Esophagus muscularis mucosa (tissue), 4 donors: Measurements from ENCODE around the gene CSPG4. TPM values are rescaled to one million over a fixed set of nuclear protein-coding genes. Genes with fewer than 3 reads are reported as not detected.
"Not testable (repeated sequence)": the region's sequence is repeated elsewhere in the genome, so short reads cannot be mapped to it uniquely, and the experiment has no call there.

ENCODE experiments used
- DNase-seq: peaks from one replicate; pipeline ENCODE4 v3.0.0-alpha.2; 2017; ENCODE audit errors: extremely low spot score
- H3K27ac ChIP-seq, 4 donors: fragments of 200-600 bp; sonication (generic); replicated peaks in 1 of 4; 1 replicate in 3 of 4; 2 replicates in 1 of 4; pipeline ENCODE4 v1.5.1; 2016 to 2019; ENCODE audit warnings: mild to moderate bottlenecking in 1 of 4
- H3K27me3 ChIP-seq, 4 donors: fragments of 200-600 bp; sonication (generic); one replicate each; pipeline versions ENCODE4 v1.5.1 to v1.6.0; 2016 to 2019
- H3K36me3 ChIP-seq, 4 donors: fragments of 200-600 bp; sonication (generic); one replicate each; pipeline ENCODE4 v1.5.1; 2016 to 2019
- H3K4me1 ChIP-seq, 4 donors: fragments of 200-600 bp; sonication (generic); one replicate each; pipeline ENCODE4 v1.5.1; 2016 to 2019
- H3K4me3 ChIP-seq, 4 donors: fragments of 200-600 bp; sonication (generic); 1 replicate in 2 of 4; 2 replicates in 2 of 4; pipeline ENCODE4 v1.5.1; 2016 to 2019; ENCODE audit warnings: mild to moderate bottlenecking in 4 of 4, moderate library complexity in 1 of 4
- H3K9me3 ChIP-seq, 4 donors: fragments of 200-600 bp; sonication (generic); 1 replicate in 3 of 4; 2 replicates in 1 of 4; pipeline ENCODE4 v1.5.1; 2016 to 2019
- EP300 ChIP-seq: sonication (generic); formaldehyde crosslinking; IDR thresholded peaks from one replicate; pipeline ENCODE4 v1.6.1; 2017; ENCODE audit warnings: antibody characterized with exemption
- POLR2A ChIP-seq: fragments of 450-650 bp; IDR thresholded peaks from one replicate; pipeline ENCODE4 v1.6.1; 2017; ENCODE audit warnings: antibody characterized with exemption, moderate library complexity, mild to moderate bottlenecking, low read depth
- POLR2AphosphoS5 ChIP-seq, 2 donors: sonication (generic); formaldehyde crosslinking; IDR thresholded peaks; one replicate each; pipeline ENCODE4 v1.6.1; 2017; ENCODE audit warnings: antibody characterized with exemption in 2 of 2
- WGBS: methylation state at CpG from one replicate; pipeline ENCODE4 v1.1.5; 2018; 5-methylcytosine and 5-hydroxymethylcytosine counted together
- intact Hi-C: fragments of 100-400 bp; cut with DNase I; formaldehyde crosslinking; loops from one replicate; pipeline ENCODE4 v1.15.1; 2023
- total RNA-seq, 4 donors: library from RNA; depleted of rRNA; stranded (reverse); fragments of >200 nt; gene quantifications; one replicate each; pipeline versions ENCODE4 v1.1.0 to v1.2.1, GENCODE V29; 2016
- TF ChIP-seq, protein P1 (sequence below), 3 experiments: fragments of 200-600 bp in 2 of 3; fragments of 450-650 bp in 1 of 3; sonication (generic) in 2 of 3; IDR thresholded peaks; one replicate each; pipeline ENCODE4 v1.5.1; 2017 to 2019; ENCODE audit warnings: antibody characterized with exemption in 3 of 3, mild to moderate bottlenecking in 2 of 3, moderate library complexity in 1 of 3

CSPG4 gene
- total RNA-seq, 4 donors from 2014 or later, result 133 to 386 (median 182) TPM

- no peak for DNase-seq
- Histone ChIP-seq H3K36me3 (no peaks in the 10 kb centered on the region), H3K4me3 (no peak overlapping the region), H3K27ac (peak overlapping the region; percentile 81 to 87 (median 85)), H3K9me3 (no peaks in the 10 kb centered on the region), H3K4me1 (peaks cover 12 to 20% (median 16%) of the 10 kb centered on the region in 4 donors), H3K27me3 (no peaks in the 10 kb centered on the region)
- TF ChIP-seq EP300 (no peak), POLR2AphosphoS5 (IDR thresholded peaks at IDR 0.05) (no peak), POLR2A (no peak)
- TF ChIP-seq, protein P1, sequence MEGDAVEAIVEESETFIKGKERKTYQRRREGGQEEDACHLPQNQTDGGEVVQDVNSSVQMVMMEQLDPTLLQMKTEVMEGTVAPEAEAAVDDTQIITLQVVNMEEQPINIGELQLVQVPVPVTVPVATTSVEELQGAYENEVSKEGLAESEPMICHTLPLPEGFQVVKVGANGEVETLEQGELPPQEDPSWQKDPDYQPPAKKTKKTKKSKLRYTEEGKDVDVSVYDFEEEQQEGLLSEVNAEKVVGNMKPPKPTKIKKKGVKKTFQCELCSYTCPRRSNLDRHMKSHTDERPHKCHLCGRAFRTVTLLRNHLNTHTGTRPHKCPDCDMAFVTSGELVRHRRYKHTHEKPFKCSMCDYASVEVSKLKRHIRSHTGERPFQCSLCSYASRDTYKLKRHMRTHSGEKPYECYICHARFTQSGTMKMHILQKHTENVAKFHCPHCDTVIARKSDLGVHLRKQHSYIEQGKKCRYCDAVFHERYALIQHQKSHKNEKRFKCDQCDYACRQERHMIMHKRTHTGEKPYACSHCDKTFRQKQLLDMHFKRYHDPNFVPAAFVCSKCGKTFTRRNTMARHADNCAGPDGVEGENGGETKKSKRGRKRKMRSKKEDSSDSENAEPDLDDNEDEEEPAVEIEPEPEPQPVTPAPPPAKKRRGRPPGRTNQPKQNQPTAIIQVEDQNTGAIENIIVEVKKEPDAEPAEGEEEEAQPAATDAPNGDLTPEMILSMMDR (IDR thresholded peaks at IDR 0.05), result no peak
- WGBS, result 81% methylated on average over 2 of the region's 2 CpGs
- intact Hi-C loops, result no loop called here
Measured at GRCh38 chr15:75759416-75760130, 46.9 kb upstream of the CSPG4 start.

DNA sequence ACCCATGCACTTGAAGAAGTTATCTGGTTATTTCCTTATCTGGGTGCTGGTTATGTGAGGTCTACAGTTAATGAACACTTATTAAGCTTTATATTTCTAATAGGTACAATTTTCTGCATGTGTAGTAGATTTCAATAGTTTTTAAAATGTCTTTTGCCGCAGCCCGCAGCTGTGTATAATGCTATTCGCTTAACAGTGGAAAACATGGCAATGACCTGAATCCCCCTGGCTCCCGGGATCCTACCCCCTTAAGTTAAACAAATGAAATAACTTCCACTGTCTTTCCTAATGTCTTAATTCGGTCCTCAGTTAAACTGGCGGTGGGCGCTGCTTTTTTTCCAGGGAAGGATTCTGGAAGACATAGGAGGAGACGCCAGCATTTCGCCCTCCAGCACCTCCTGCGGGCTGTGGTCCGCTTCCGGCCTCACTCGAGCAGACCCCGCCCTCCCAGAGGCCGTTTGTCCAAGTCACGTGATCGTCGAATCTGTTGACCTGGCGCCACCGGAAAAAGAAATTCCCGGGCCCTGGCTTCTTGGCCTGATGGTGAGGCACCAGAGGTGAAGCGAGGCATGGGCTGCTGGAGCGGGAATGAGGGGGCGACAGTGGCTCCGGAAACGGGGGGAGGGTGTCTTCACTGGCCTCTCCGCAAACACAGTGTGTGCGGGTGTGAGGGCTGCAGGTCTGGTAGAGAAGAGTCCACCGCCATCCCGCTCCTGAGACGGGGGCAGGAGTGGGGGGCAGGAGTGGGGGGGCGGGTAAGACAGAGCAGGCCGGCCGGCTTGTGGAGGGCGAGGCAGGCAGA lies 45.6 kb upstream of the CSPG4 start:
- Histone ChIP-seq H3K27me3 (no peaks in the 10 kb centered on the region), H3K9me3 (no peaks in the 10 kb centered on the region), H3K4me3 (peak overlapping the region; percentile 56 to 64 (median 58)), H3K27ac (peak overlapping the region; percentile 81 to 87 (median 85)), H3K36me3 (no peaks in the 10 kb centered on the region), H3K4me1 (peaks cover 12 to 20% (median 16%) of the 10 kb centered on the region in 4 donors)
- 8% methylated on average over 33 of the region's 35 CpGs for WGBS
- TF ChIP-seq, protein P1 (IDR thresholded peaks at IDR 0.05), result peak; percentile 29 to 43 (median 30)
- TF ChIP-seq POLR2AphosphoS5 (IDR thresholded peaks at IDR 0.05) (peak; percentile 52 to 83), POLR2A (no peak), EP300 (no peak)
- intact Hi-C loops, result no loop called here
- peak; percentile 96 for DNase-seq

GRCh38 chr15:75754871-75755270 lies 42.2 kb upstream of the CSPG4 start:
- DNase-seq, H3K4me3 ChIP-seq, H3K27me3 ChIP-seq, H3K27ac ChIP-seq, H3K36me3 ChIP-seq, intact Hi-C loops, H3K9me3 ChIP-seq: not testable (repeated sequence)
- 88% methylated on average over 5 of the region's 5 CpGs for WGBS
- peaks cover 12 to 20% (median 16%) of the 10 kb centered on the region in 4 donors for H3K4me1 ChIP-seq

- Histone ChIP-seq H3K4me3 (no peak overlapping the region), H3K9me3 (no peaks in the 10 kb centered on the region), H3K27ac (no peak overlapping the region), H3K4me1 (peaks cover 0 to 6% (median 3%) of the 10 kb centered on the region in 4 donors), H3K36me3 (no peaks in the 10 kb centered on the region), H3K27me3 (no peaks in the 10 kb centered on the region)
- no peak for DNase-seq
- intact Hi-C loops, result no loop called here
- no peak for TF ChIP-seq POLR2AphosphoS5 (IDR thresholded peaks at IDR 0.05)
- no peak for TF ChIP-seq EP300
- TF ChIP-seq POLR2A, result no peak
- TF ChIP-seq, protein P1 (IDR thresholded peaks at IDR 0.05), result no peak
- 88% methylated on average over 8 of the region's 8 CpGs for WGBS
Measured at GRCh38 chr15:75753145-75753544, 40.5 kb upstream of the CSPG4 start.

- Histone ChIP-seq H3K4me1 (no peaks in the 10 kb centered on the region), H3K4me3 (no peak overlapping the region), H3K27me3 (no peaks in the 10 kb centered on the region), H3K36me3 (no peaks in the 10 kb centered on the region), H3K9me3 (no peaks in the 10 kb centered on the region), H3K27ac (no peak overlapping the region)
- 69% methylated on average over 2 of the region's 4 CpGs for WGBS
- no peak for DNase-seq
- TF ChIP-seq POLR2A (no peak), EP300 (no peak), POLR2AphosphoS5 (IDR thresholded peaks at IDR 0.05) (no peak)
- TF ChIP-seq, protein P1 (IDR thresholded peaks at IDR 0.05), result no peak
- intact Hi-C loops, result no loop called here
Measured at GRCh38 chr15:75751891-75752290, 39.2 kb upstream of the CSPG4 start.
